Skin epidermis (tissue), 12 donors: ENCODE results near the gene PRKRIP1.

Experiments
- H3K27ac ChIP-seq, 21 experiments: fragments of 200-600 bp; sonication (generic) in 11 of 21; one replicate each; pipeline ENCODE4 v1.5.0; 2020; ENCODE audit warnings: mild to moderate bottlenecking in 3 of 21, inconsistent platforms in 2 of 21, moderate library complexity in 2 of 21
- H3K4me3 ChIP-seq, 7 experiments: fragments of 200-600 bp; sonication (generic) in 2 of 7; one replicate each; pipeline ENCODE4 v1.5.0; 2020; ENCODE audit warnings: inconsistent platforms in 2 of 7, mild to moderate bottlenecking in 2 of 7, moderate library complexity in 1 of 7

Gene PRKRIP1

DNA sequence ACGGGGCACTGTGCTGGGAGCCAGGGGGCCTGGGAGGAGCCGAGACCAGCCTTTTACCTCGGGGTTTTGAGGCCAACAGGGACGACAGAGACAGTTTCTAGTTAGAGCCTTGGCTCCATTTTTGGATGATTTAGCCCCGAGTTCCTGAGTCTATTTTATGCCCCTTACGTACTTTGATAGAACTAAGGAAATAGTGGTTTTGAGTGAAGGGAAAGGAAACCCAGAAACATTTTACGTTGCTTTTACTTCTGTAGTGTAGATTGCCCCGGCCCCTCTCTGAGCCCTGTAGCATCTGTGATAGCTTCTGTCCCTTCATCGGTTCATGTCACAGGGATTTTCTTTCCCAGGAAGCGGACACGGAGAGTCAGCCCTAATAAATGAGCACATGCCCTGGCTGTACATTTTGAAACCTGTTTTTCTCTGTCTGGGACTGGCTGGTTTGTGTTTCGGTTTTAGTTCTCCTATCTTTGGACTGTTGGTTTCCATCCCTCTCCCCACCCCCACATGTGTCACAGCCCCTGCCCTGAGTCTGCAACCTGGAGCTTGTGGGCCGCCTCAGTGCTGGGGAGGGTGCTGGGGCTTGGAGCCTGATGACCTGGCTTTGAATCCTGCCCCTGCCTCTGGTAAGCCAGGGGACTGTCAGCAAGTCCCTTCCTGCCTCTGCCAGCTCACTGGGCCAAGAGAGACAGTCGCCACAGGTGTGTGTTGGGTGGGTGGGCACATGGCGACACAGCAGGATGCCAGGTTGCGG, 30.3 kb downstream of the PRKRIP1 start:
- Histone ChIP-seq H3K4me3 (peak overlapping the region in 1 of 7 experiments; percentile 12), H3K27ac (peak overlapping the region in 20 of 21 experiments; percentile 41 to 99 (median 82))

DNA sequence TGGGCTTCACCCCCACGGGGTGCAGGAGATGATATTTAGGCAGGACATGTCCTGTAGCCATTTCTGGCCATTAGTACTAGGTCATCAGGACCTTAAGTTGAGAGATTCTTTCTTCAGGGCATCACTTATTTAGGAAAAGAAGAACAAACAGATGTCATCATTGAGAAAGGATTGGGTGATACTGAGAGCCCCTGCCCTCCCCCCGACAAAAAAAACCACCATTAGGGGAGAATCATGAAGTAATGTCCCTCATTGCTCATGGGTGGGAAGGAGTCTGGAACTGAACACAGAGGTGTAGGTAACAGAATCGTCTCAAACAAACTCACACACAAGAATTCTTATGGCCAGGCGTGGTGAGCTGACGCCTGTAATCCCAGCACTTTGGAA, 30.8 kb downstream of the PRKRIP1 start:
- Histone ChIP-seq H3K27ac (peak overlapping the region in 19 of 21 experiments; percentile 34 to 99 (median 83)), H3K4me3 (peak overlapping the region in 1 of 7 experiments; percentile 12)

DNA sequence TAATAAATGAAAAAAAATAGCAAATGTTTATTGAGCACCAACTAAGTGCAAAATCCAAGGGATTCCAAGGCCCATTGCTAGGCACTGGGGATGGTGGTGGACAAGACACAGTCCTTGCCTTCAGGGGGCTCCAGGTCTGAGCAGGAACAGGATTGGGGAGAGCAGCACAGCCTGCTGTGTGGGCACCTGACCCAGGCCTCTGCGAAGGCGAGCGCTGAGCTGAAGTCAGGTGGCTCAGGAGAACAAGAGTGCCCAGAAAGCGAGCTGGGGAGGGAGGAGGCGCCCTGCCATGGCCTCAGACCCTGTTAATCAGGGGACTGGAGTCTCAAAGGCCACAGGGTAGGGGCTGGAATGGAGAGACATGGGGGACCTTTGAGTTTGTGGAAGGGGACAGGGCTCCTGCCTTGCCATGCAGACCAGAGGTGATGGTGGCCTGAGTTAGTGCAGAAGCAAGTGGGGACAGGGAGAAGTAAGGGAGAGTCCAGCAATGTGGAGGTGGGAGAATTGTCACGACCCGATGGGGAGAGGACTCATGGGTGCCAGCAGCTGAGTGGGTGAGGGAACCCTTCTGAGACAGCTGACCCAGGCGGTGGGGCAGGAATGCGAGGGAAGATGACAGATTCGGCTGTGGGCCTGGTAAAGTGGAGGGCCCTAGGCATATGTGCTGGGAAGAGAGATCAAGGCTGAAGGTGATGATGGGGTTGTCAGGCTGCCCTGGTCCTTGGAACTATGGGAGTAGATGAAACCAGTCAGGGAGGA, 33.2 kb downstream of the PRKRIP1 start:
- H3K4me3 ChIP-seq: no peak overlapping the region
- H3K27ac ChIP-seq: peak overlapping the region in 11 of 21 experiments; percentile 5 to 99 (median 29)

DNA sequence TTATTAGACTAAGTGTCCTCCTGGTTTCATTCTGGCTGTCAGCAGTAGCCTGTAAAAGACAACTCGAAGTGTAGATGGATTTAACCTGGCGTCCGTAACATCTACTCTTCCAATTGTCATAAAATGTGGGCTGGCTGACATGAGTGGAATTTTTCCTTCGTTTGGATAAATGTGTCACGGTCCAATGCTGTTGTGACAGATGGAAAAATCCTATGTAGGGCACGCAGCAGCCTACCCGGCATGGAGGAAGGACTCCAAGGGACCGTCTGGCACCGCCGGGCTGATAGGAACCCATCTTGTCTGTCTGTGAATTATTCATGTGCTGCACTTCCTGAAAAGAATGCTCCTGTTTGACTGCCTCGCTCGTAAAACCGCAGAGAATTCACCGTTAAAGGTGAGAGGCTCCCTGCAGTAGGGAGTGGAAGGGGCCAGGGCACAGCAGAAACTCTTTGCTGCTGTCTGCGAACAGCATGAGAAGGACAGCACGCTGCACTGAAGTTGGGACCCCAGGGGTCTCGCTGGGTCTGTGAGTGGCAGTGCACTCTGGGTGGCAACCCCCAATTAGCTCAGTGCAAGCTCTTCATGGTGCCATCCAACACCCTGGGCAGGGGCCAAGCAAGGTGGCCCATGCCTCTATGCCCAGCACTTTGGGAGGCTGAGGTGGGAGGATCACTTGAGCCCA, 35.6 kb downstream of the PRKRIP1 start:
- peak overlapping the region in 19 of 21 experiments; percentile 9 to 99 (median 77) for H3K27ac ChIP-seq
- H3K4me3 ChIP-seq: no peak overlapping the region

DNA sequence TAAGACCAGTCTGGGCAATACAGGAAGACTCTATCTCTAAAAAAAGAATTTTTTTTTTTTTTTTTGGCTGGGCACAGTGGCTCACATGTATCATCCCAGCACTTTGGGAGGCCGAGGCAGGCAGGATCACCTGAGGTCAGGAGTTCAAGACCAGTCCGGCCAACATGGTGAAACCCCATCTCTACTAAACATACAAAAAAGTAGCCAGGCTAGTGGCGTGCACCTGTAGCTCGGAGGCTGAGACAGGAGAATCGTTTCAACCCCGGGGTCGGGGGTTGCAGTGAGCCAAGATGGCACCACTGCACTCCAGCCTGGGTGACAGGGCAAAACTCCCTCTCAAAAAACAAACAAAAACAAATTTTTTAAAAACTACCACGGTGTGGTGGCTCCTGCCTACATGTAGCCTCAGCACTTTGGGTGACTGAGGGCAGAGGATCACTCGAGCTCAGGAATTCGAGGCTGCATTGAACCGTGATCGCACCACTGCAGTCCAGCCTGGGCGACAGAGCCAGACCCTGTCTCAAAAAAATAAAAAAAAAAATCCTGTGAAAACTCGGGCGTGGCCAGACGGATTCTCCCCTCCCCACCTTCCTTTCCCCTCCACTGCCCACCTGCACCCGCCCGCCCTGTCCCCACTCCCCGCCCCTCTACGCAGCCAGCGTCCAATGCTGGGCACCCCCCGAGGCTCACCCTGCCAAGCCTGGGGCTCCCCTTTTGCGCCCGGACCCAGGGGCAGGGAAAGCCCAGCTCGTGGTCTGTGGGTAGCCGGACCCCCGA, 36.5 kb downstream of the PRKRIP1 start:
- peak overlapping the region; percentile 80 to 91 (median 82) for H3K4me3 ChIP-seq
- H3K27ac ChIP-seq: peak overlapping the region in 20 of 21 experiments; percentile 61 to 99 (median 87)

DNA sequence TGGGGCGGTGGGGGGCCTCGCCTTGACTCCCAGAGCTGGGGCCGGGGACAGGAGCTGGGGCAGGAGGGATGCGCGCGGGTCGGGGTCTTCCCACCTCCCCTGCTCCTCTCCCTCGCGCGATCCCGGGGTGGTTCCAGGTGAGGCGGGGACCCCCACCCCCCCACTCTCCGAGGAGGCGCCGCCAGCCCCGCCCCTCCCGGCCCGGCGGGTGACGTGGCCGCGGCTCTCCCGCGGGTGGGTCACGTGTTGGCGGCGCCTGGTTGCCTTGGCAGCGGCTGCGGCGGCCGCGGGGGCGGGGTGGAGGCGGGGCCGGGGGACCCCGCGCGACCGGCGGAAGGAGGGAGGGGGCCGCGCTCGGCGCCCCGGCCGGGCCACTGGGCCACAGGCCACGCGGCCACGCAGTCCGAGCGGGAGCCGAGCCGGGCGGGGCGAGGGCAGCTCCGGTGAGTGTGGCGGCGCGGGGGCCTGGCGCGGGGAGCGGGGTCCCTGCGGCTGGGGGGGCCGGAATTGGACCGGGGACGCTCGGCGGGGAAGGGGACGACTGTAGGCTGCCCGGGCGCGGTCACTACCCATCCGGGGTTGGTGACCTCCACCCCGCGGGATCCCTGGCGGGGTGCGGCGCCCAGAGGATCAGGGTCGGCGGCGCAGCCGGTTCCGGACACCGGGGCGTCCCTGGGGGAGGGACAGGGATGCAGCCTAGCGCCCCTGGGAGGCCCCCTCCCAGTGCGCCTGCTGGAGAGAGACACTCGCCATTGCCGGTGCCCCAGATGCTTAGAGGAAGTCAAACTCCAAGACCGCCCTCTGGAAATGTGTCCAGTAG, 37.3 kb downstream of the PRKRIP1 start, which contains the start of gene ORAI2:
Gene ORAI2, plus strand, starts transcription at position 357 of the 820 bp plus-strand sequence. CDS start 5,382 bp downstream, outside the sequence.
- peak within 1 kb of the TSS; percentile 52 to 99 (median 87) for H3K27ac ChIP-seq

DNA sequence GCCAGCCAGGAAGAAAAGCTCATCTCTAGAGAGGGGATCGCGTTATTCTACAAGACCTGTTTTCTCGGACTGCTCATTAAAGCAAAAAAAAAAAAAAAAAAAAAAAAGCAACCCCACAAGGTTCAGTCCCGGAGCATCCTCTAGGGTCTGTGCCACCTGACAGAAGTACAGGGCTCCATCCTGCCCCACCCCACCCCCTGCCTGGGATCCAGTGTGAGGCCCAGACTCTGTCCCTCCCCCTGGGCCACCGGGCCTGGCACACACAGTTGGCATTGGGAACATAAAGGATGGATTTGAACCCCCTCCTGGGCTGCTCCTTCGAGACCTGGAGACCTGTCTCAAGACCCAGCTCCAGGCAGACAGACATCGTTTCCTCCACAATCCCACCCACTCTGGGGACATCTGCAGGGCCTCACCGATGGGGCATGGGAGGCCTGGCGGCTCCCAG, 37.9 kb downstream of the PRKRIP1 start:
- peak overlapping the region in 20 of 21 experiments; percentile 61 to 99 (median 87) for H3K27ac ChIP-seq
- H3K4me3 ChIP-seq: peak overlapping the region; percentile 80 to 91 (median 82)

More for the DNA sequence above, 37.3 kb downstream of the PRKRIP1 start, which contains the start of gene ORAI2:
- H3K4me3 ChIP-seq: peak within 1 kb of the TSS; percentile 80 to 91 (median 82)

DNA sequence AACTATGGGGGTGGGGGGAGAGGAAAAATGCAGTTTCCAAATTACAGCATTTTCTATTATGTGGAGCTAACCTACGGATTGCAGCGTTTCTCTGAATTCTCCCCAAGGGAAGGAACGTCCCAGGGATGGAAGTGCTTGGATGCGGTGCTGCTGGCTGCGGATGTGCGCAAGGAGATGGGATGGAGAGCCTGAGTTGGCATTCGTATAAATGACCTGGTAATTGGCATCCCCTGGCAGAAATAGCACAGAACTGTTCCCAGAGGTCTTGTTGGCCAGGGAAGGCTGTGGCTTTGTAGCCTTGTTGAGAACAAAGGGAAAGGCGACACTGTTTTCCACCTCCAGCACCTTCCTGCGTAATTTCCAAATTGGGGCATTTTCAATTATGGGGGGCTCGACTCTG, 40.0 kb downstream of the PRKRIP1 start:
- Histone ChIP-seq H3K4me3 (no peak overlapping the region), H3K27ac (no peak overlapping the region)

DNA sequence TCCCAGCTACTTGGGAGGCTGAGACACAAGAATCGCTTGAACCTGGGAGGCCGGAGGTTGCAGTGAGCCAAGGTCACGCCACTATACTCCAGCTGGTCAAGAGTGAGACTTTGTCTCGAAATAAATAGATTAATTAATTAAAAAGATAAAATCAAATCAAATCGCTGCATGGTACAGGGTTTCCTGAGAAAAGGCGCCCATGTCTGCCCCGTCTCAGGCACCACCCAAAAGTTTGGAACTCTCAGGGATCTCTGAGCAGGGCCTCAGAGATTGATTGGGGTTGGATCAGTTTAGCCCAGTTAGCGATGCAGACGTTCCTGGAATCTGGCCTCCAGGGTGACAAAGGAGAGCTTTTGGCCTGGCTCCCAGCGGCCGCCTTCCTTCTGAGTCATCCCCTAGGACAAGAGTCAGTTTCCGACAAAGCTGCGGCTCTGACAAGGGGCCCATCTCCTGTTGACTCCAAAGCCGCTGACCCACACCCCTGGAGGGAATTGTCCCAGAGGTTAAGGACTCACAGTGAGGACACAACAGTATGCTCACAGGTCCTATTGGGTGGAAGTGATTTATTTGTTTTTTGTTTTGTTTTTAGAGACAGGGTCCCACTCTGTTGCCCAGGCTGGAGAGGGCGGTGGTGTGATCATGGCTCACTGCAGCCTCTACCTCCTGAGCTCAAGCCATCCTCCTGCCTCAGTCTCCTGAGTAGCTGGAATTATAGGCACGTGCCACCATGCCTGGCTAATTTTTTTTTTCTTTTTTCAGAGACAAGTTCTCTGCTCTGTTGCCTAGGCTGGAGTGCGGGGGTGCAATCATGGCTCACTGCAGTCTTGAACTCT, 44.0 kb downstream of the PRKRIP1 start:
- Histone ChIP-seq H3K27ac (peak overlapping the region in 3 of 21 experiments; percentile 2 to 60 (median 27)), H3K4me3 (no peak overlapping the region)

DNA sequence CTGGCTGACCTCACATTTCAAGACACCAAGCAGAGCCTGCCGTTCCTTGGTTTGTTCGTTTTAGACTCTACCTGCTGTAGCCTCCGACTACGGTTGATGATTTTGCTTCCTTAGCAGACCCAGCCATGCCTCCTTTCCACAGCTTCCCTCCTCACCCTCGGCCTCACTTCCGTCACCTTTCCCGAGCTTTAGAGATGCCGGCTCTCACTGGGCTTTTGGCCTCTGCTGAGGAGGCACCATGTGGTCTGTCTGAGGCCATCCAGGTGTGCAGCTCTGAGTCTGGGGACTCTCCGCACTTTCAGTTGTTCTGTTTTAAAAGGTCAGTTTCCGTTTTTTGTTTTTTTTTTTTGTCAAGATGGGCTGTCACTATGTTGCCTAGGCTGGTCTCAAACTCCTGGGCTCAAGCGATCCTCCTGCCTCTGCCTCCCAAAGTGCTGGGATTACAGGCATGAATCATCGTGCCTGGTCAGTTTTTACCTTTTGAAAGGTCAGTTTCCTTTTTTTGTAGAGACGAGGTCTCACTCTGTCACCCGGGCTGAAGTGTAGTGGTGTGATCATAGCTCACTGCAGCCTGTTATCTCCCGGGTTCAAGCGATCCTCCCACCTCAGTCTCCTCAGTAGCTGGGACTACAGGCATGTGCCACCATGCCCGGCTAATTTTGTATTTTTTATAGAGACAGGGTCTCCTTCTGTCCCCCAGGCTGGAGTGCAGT, 49.0 kb downstream of the PRKRIP1 start:
- Histone ChIP-seq H3K4me3 (no peak overlapping the region), H3K27ac (peak overlapping the region in 1 of 21 experiments; percentile 27)

DNA sequence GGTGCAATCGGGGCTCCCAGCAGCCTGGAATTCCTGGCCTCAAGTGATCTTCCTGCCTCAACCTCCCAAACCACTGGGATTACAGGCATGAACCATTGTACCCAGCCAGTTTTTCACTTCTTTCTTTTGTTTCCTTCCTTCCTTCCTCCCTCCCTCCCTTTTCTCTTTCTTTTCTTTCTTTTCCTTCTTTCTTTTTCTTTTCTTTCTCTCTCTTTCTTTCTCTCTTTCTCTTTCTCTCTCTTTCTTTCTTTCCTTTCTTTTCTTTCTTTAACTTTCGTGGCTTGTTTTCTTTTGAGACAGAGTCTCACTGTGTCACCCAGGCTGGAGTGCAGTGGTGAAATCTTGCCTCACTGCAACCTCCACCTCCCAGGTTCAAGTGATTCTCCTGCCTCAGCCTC, 49.5 kb downstream of the PRKRIP1 start:
- Histone ChIP-seq H3K4me3 (no peak overlapping the region), H3K27ac (peak overlapping the region in 1 of 21 experiments; percentile 27)

DNA sequence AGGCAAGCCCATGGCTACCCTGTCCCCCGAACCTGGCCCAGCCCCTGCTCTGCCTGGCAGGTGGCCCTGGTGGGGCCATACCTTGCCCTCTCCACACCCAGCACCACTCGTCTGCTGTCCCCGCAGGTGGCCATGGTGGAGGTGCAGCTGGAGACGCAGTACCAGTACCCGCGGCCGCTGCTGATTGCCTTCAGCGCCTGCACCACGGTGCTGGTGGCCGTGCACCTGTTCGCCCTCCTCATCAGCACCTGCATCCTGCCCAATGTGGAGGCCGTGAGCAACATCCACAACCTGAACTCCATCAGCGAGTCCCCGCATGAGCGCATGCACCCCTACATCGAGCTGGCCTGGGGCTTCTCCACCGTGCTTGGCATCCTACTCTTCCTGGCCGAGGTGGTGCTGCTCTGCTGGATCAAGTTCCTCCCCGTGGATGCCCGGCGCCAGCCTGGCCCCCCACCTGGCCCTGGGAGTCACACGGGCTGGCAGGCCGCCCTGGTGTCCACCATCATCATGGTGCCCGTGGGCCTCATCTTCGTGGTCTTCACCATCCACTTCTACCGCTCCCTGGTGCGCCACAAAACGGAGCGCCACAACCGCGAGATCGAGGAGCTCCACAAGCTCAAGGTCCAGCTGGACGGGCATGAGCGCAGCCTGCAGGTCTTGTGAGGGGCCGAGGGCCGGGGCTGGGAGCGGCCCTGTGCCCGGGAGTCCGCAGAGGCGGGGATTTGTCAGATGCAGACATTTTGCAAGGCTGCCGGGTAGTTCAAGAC, 50.4 kb downstream of the PRKRIP1 start:
- H3K27ac ChIP-seq: no peak overlapping the region

DNA sequence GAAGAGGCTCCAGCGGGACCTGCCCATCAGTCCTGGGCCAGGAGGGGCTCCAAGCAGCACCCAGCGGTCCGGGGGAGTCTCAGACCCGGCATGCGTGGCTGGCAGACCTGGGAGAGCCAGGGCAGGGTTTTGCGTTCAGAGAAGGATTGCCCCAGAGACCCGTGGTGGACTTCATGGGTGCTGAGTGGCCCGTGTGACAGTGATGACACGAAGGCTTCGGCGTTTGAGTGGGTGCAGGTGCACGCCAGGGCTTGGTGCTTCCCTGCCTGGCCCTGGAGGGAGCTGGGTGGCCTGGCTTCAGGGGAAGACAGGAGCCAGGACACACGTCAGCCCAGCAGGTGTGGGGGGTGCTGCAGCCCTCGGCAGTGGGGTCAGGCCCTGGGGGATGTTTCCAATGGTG, 51.1 kb downstream of the PRKRIP1 start:
- no peak overlapping the region for H3K4me3 ChIP-seq
- no peak overlapping the region for H3K27ac ChIP-seq

More for the DNA sequence above, 50.4 kb downstream of the PRKRIP1 start:
- H3K4me3 ChIP-seq: no peak overlapping the region

DNA sequence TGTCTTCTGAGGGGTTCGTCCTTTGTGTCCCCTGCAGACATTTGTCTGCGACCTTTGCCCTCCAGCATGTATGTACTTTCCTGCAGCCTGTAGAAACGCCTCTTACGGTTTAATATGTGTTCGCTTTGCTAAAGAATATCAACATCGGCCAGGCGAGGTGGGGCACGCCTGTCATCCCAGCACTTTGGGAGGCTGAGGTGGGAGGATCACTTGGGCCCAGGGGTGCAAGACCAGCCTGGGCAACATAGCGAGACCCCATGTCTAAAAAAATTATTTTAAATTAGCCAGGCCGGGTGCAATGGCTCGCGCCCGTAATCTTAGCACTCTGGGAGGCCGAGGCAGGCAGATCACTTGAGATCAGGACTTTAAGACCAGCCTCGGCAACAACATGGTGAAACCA, 53.0 kb downstream of the PRKRIP1 start:
- no peak overlapping the region for H3K27ac ChIP-seq
- no peak overlapping the region for H3K4me3 ChIP-seq

DNA sequence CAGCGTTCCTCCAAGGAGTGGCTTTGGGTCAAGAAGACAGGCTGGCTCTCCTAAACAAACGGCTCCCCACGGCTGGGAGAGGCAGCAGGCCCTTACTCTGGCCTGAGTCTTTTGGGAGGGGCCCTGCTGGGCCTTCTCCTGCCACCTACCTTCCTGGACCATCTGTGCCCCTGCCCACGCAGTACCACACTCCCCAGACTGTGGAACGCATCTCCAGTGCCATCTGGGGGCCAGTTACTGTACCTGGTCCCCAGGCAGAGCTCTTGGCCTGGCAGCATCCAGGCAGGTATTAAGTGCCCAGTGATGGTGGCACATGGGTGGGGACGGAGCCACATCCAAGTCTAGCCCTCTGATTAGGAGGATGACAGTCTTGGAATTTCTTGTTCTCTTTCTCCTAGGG, 54.1 kb downstream of the PRKRIP1 start:
- no peak overlapping the region for H3K4me3 ChIP-seq
- H3K27ac ChIP-seq: no peak overlapping the region
